ENCODE data around the gene RRAS. TPM values are rescaled to one million over a fixed set of nuclear protein-coding genes. Genes with fewer than 3 reads are reported as not detected.

The RRAS gene
- total RNA-seq, 1 donor from 2014 or later: 107 TPM

GRCh38 chr19:49655570-49656455 lies 15.9 kb upstream of the RRAS start:
- DNase-seq (ENCODE audit: low spot score): no peak

- DNase-seq (ENCODE audit: low spot score): no peak
Measured at GRCh38 chr19:49654581-49654980, 14.6 kb upstream of the RRAS start.

GRCh38 chr19:49653466-49653806 lies 13.5 kb upstream of the RRAS start:
- no peak for DNase-seq (ENCODE audit: low spot score)

- DNase-seq (ENCODE audit: low spot score): no peak
Measured at GRCh38 chr19:49652551-49653465, 12.9 kb upstream of the RRAS start.

GRCh38 chr19:49651820-49652550 lies 12.0 kb upstream of the RRAS start:
- DNase-seq (ENCODE audit: low spot score): no peak

GRCh38 chr19:49651029-49651819 lies 11.3 kb upstream of the RRAS start:
- no peak for DNase-seq (ENCODE audit: low spot score)

GRCh38 chr19:49646586-49646985 lies 6.6 kb upstream of the RRAS start:
- no peak for DNase-seq (ENCODE audit: low spot score)

- DNase-seq (ENCODE audit: low spot score): no peak
Measured at GRCh38 chr19:49645995-49646394, 6.1 kb upstream of the RRAS start.

- no peak for DNase-seq (ENCODE audit: low spot score)
Measured at GRCh38 chr19:49645592-49645991, 5.6 kb upstream of the RRAS start.

GRCh38 chr19:49643466-49643865 lies 3.5 kb upstream of the RRAS start:
- no peak for DNase-seq (ENCODE audit: low spot score)

- DNase-seq (ENCODE audit: low spot score): no peak
Measured at GRCh38 chr19:49642492-49643035, 2.6 kb upstream of the RRAS start.

GRCh38 chr19:49641688-49642491 lies 1.9 kb upstream of the RRAS start, which contains the start of gene SCAF1:
Gene SCAF1 (plus strand): TSS chr19:49642209. CDS start chr19:49645027, 2,818 bp downstream.
- peak; percentile 100 for DNase-seq (ENCODE audit: low spot score)

- DNase-seq (ENCODE audit: low spot score): no peak
Measured at GRCh38 chr19:49639401-49640112, 386 bp downstream of the RRAS start.

GRCh38 chr19:49637821-49638738 lies 1.9 kb downstream of the RRAS start:
- peak; percentile 93 for DNase-seq (ENCODE audit: low spot score)

GRCh38 chr19:49636233-49636932 lies 3.6 kb downstream of the RRAS start:
- DNase-seq (ENCODE audit: low spot score): no peak

- DNase-seq (ENCODE audit: low spot score): no peak
Measured at GRCh38 chr19:49635530-49636232, 4.3 kb downstream of the RRAS start.

Measured in mesenteric fat pad (tissue), 1 donor.